ENCODE measurements around the gene KDM2B.
"Not testable (repeated sequence)": the region's sequence is repeated elsewhere in the genome, so short reads cannot be mapped to it uniquely, and the experiment has no call there.

The KDM2B gene

DNA sequence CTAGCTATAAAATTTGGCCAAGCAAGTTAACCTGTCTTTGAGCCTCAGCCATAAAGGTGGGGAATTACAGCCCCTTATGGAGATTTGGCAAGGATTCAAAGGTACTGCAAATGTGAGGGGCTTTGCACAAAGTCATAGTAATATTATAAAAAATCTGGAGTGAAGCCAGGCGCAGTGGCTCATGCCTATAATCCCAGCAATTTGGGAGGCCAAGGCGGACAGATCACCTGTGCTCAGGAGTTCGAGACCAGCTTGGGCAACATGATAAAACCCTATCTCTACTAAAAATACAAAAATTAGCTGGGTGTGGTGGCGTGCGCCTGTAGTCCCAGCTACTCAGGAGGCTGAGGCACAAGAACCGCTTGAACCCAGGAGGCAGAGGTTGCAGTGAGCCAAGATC, 4.1 kb upstream of the KDM2B start:
- DNase-seq (ENCODE audit: low read depth in 3 of 3), result not testable (repeated sequence)

DNA sequence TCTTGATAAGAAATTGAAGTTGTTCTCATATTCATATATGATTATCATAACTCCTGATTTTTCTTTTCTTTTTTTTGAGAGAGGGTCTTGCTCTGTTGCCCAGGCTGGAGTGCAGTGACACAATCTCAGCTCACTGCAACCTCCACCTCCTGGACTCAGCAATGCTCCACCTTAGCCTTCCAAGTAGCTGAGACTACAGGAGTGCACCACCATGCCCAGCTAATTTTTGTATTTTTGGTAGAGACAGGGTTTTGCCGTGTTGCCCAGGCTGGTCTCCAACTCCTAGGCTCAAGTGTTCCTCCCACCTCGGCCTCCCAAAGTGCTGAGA, 2.5 kb upstream of the KDM2B start:
- not testable (repeated sequence) for DNase-seq (ENCODE audit: low read depth in 3 of 3)

DNA sequence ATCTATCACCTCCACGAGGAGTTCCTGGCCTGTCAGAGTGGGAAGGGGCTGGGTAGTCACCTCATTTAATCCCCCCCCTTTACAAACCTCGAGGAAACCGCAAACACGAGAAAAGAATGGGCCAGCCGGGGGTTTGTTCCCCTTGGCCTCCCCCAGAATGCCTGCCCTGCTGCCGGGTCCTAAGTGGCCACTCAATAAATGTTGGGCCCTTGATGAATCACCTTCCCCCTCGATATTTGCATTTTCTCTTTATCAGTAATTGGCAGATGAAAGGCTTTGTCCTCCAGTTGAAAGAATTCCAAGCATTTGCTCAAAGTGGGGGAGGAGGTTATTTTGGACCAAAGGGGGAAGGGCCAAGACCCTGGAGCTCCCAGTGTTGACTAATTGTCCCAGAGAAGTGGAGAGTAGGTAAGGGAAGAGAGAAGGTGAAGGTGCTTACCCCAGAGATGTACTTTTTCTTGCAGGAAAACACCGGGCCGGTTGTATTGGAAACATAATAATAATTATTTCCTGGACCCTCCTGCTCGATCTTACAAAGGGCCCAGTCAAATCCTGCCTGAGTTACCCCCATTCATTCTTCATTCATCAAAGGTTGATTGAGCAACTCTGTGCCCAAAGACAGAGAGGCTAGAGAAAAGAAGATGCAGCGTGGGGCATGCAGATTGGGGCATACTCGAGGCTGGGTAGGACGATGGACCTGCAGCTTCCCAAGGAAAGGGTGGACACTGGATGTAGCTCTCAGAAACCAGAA, 1.9 kb upstream of the KDM2B start:
- no peak for DNase-seq (ENCODE audit: low read depth in 3 of 3)

DNA sequence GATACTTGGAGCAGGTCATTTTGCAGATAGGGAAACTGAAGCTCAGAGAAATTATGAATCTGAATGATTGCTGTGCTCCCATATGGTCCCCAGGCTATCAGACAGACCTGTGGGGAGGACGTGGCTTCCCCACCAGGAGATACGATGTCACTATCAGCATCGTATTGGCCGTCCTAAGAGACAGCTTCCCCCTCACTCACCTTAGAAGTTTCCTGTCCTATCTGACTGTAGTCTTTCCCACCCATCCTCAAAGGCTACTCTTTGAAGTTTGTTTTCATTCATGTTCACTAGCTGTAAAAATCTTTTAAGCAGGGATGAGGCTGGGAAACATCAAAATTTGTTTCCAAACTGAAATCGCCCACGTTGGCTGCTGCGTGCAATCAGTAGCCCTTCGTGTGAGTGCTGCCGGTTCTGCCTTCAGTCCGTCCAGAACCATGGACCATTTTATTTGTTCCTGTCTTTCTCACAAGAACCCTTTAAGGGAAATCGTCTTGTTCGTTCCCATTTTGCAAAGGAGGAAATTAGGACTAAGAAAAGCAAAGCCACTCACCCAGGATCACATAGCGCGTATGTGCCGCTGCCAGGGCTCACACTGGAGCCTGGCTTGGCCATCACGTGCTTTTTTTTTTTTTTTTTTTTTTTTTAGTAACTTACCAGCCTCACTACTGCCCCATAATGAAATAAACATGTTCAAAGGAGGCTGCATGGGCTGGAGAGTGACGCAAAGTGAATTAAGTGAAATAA, 1.0 kb upstream of the KDM2B start:
- no peak for DNase-seq (ENCODE audit: low read depth in 3 of 3)

DNA sequence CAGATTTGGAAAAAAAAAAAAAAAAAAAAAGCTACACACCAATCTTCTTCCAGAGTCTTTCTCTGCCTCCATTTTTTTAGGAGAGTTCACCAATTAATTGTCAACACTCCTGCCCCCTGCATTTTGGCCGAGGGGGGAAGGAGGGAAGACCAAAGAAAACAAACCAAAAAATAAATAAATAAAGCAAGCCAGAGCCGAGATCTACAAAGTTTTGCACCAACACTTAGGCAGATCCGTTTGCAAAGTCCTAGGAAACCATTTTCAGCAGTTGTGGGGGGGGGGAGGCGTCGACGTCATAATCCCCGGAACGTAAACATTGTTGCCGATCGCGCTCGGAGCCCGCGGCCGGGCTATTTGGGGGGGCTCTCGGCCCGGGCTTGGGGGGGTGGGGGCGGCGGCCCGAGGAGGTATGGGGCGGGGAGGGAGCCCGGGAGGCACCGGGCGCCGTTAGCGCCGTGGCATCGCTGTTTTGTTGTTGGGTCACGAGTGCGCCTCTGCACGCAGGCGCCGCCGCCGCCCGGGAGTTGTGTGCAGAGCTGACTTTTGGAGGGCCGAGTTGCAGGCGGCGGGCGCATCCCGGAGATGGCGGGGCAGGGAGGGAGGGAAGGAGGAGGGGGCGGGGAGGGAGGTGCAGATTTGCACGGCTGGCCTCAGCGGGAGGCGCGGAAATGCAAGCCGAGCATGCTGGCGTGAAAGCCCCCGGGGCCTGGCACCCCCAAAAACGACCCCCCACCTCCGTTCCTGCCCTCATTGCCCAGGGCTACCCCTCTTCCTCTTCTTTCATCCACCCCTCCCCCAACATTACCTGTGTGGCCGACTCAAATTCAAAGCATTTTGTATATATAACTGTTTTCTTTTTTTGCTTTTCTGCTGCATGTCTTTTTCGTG, 598 bp downstream of the KDM2B start:
- DNase-seq (ENCODE audit: low read depth in 3 of 3), result peak; percentile 37 to 65 (median 40)

DNA sequence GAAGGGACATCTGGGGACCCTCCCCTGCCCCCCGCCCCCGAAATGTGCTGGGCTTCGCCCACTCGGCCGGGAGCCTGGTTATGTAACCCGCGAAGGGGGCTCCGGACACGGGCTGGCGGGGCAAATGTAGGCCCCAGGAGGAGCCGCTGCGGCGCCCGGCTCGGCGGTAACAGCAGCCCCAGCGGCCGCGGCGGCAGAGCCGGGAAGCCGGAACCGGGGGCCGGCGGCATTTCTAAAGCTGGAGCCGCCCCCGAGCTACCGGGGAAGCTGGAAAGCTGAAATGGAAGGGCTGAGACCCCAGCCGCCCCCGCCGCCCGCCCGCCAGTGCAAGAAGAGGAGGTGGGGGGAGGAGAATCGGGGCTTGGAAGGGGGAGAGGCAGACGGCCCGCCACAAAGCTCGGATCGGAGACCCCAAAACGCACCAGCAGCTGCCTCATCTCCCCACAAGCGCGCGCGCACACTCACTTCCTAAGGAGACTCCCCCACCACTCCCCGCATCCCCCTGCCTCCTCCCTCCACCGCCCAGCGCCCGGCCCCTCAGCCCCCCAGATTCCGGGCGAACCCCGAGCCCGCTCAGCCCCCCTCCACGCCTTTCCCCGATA, 1.5 kb downstream of the KDM2B start:
- peak in 1 of 3 donors; percentile 24 for DNase-seq (ENCODE audit: low read depth in 3 of 3)

DNA sequence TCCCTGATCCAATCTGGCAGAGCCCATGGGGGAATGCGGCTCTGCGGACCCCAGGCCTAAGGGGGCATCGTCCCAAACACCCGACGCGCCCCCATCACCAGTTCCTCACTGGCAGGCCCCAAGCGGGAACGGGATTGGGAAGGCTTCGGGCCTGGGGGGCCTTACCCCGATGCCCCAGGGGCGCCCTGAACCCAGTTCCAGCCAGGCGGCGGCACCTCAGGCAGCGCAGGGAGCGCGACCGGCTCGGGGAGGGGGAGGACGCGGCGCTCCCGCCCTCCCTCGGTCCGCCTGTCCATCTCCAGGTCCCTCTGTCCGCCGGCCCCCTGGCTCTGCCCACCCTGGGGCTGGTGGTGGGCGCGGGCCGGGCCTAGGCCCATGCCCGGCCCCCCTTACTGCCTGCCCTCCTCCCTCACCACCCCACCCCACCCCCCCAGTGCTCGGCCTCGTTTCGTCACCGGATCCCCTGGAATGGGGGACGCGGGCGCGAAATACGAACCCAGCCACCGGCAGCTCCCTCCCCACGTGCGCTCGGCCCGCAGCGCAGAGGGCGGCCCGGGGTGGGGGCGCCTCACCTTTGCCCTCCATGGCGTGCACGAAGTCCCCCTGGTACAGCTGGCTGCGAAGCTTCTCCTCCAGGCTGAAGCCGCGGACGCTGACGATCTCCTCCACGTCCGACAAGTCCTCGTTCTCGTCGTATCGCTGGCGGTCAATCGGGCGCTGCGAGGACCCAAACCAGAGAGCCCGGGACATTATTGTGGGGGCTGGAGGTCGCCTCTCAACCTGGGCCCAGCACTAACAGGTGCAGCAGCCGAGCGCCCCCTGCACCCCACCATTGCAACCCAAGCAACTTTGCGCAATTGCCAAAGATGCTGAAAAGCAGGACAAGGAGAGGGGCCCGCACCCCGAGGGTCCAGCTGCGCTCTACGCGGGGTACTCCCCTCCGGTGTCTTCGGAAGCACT, 2.3 kb downstream of the KDM2B start:
- DNase-seq (ENCODE audit: low read depth in 3 of 3), result no peak

DNA sequence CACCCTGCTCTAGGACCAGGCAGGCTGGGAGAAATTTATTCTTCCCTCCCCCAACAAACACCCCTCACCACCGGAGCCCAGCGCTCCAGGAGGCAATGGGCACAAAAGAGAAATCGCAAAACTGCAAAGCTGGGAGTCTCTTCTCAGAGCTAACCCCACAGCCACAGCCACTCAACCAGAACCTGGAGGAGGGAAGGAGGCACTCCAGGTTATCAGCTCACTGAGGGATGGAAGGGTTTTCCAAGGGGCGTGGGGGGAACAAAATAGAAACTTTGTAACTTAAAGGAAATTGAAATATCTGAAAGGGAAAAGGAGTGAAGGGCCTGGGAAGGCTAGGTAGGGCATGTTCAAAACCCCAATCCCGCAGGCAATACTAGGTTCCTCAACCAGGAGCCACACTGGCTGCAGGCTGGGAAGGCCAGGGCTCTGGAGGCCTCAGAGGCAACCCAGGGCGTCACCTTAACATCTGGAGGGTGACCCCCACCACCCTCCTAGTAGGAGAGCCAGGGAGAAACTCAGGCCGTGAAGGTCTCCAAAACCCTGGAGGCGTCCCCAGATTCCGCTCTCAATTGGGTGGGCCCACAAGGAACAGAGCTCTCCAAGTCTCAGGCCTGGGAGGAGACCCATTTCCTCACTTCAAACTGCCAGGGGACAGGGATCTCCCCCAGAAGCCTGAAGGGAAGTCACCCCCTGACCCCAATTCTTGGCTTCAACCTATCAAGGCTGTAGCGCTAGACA, 3.2 kb downstream of the KDM2B start:
- no peak for DNase-seq (ENCODE audit: low read depth in 3 of 3)

DNA sequence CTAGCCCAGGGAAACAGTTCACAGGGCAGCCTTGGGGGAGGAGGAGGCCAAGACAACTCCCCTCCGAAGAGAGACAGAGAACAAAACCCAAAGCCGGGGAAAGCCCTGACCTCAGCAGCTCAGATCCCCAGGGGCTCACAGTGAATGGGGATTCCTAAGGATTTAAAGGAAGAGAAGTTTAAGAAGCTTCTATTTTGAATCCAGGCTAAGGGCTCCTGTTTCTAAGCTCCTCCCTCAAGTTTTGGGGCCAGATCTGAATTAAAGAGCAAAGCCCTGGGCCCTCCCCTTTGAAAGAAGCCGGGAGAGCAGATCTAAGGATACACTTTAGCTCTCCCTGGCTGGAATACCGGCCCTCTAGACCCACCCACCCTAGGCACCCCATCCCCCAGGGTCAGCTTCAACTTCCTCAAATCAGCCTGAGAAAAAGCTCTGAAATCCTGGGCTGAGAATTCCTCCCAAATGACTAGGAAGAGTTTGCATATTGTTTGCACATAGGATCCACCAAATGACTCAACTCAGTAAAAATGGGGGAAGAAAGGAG, 3.9 kb downstream of the KDM2B start:
- no peak for DNase-seq (ENCODE audit: low read depth in 3 of 3)

DNA sequence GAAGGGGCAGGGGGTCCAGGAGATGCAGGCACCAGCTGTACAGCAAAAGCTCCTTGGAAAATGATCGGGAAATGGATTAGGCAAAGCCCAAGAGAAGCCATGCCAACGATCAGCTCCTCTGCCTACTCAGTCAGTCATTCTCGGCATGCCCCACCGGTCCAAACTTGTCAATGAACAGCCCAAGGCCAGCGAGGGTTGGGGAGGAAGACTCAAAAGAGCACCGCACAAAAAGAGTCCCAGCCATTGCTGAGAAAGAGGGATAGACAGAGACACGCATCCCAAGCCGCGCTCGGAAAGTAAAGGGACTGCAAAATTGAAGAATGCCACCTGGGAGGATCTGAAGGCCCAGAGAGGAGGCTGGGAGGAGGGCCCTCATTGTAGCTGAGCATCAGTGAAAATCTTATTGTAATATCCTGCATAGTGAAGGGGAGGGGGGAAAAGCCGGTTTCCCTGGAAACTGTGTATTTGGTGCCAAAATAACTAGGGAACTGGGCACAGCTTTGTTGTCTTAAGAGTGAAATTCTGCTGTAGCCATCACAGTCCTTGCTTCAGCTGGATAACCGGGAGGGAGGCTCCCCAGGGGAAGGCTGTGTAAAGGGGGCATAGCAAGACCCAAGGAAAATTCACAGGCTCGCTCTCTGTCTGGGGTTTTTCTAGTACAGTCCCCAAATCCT, 4.7 kb downstream of the KDM2B start:
- DNase-seq (ENCODE audit: low read depth in 3 of 3), result no peak

DNA sequence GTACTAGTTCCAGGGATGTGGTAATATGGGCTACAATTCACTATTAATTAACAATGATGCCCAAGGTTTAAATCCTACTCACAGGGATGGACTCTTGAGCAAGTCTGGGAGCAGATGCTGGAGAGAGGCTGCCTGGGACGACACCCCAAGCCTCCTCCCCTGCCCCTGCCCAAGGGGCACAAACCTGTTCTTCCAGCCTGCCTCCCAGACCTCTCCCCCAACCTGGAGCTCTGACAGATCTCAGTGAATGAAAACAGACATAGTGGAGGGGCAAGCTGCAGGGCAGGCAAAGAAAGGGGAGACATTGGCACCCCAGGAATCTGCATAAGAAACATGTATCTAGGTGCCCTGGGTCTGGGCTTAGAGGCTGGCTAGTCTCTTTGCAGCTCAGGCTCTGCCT, 5.8 kb downstream of the KDM2B start:
- no peak for DNase-seq (ENCODE audit: low read depth in 3 of 3)

DNA sequence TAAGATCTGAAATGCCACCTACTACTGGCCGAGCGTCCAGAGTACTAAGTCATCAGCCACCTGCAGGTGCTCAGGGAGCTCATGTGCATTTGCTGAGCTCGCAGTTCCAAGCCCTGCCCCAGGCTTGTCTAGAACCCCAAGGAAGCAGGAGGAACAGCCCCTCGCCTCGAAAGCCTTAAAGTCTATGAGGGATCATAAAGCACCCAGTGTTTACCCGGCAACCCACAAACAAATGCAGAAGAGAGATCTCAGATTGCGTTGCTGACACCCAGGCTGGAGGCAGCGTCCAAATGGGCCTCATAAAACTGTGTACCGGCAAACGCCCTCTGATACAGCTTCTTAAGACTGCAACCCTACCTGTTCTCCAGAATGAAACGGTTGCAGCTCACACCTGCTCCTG, 6.8 kb downstream of the KDM2B start:
- DNase-seq (ENCODE audit: low read depth in 3 of 3), result no peak

DNA sequence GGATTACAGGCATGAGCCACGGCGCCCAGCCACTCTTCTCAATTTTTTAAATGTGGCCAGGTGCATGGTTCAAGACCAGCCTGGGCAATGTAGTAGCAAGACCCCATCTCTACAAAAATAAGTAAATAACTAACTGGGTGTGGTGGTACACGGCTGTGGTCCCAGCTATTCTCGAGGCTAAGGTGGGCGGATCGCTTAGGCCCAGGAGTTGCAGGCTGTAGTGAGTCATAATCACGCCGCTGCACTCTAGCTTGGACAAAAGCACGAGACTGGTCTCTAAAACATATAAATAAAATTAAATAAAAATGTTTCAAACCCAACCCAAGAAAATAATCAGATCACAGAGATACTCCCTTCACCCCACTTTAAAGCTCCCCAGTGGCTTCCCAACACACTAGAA, 8.9 kb downstream of the KDM2B start:
- no peak for DNase-seq (ENCODE audit: low read depth in 3 of 3)

DNA sequence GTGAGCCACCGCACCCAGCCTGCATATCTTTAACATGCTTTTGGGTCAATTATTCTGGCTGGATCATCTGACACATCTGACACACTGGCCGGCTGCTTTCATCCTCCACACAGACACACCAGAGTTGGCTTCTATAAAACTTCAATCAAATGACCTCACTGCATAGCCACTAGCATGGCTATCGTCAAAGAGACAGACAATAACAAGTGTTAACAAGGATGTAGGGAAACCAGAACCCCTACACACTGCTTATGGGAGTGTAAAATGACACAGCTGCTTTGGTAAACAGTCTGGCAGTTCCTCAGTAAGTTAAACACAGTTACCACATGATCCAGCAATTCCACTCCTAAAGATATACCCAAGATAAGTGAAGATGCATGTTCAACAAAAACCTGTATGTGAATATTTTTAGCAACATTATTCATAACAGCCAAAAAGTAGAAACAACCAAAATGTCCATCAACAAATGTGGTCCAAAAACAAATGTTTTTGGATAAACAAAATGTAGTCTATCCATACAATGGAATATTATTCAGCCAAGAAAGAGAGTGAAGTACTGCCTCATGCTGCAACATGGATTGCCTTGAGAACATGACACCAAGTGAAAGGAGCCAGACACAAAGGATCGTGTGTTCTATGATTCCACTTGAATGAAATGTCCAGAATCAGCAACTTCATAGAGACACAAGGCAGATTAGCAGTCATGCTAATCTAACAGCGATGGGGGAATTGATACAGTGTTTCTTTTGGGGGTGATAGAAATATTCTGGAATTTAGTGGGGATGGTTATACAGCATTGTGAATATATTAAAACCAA, 10.1 kb downstream of the KDM2B start:
- no peak for DNase-seq (ENCODE audit: low read depth in 3 of 3)

DNA sequence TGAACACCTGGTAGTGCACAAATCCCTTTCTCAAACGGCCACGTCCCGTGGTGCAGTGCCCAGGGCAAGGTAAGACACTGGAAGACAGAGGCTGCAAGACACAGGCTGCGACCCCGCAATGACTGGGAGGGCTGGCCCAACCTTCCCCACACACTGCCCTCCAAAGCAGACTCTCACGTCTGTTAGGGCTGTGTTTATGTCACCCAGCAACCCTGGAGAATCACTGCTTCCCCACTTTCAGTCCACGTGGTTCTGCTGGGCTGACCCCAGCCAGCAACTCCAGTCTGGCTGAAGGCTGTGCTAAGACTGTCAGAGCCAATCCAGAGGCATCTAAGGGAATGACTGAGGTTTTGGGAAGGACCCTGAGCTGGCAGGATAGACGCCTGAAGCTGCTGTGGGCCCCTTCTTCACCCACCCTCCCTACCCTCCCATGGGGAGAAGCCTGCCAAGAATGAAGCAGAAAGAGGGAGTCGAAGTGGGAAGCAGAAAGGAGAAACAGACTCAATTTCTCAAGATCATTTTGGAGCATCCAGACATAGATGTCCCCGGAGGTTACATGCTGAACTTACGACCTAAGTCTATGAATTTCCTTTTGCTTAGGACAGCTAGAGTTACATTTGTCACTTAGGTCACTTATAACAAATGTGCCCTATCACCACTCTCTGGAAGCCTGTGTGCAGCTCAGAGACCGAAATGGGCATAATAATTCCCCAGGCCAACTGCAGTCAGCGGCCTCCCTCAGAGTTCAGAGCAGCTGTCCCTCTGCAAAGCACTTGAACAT, 11.7 kb downstream of the KDM2B start:
- no peak for DNase-seq (ENCODE audit: low read depth in 3 of 3)

DNA sequence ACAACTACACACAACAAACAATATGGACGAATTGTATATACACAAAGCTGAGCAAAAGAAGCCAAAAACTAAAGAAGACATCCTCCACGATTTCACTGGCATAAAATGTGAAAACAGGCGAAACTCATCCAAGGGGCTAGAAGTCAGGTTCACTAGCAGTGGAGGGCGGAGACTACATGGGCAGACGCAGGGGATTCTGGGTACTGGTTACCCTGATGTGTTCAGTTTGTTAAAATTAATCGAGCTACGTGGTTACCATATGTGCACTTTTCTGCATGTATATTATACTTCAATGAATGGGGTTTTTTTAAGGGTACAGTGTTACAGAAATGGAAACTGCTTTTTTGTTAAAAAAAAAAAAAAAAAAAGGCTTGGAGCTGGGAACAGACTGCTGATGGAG, 12.3 kb downstream of the KDM2B start:
- DNase-seq (ENCODE audit: low read depth in 3 of 3), result no peak

DNA sequence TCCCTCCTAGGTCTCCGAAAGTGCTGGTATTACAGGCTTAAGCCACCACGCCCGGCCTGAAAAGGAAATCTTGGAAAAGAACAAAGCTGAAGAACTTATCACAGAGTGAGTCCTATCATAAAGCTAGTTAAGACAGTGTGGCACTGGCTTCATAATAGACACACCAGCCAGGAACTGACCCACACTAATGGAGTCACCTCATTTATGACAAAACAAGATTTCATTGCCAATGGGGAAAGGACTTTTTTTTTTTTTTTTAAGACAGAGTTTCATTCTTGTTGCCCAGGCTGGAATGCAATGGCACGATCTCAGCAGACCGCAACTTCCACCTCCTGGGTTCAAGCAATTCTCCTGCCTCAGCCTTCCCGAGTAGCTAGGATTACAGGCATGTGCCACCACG, 15.7 kb downstream of the KDM2B start:
- no peak for DNase-seq (ENCODE audit: low read depth in 3 of 3)

DNA sequence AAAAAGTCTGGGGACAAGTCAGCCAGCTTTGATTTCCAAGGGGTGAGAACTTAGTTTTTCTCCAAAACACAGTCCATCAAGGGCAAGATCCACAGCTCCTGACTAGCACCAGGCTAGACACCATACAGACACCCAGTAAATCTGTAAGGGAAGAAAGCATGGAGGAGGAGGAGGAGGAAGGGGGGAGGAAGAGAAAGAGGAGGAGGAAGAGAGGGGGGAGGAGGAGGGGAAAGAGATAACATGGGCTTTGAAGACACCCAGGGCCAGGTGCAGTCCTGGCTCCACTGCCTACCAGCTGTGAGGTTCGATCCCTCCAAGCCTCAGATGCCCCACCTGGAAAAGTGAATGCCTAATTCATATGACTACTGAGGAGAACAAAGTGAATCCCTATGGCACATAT, 18.3 kb downstream of the KDM2B start:
- DNase-seq (ENCODE audit: low read depth in 3 of 3), result no peak

Measured in stimulated activated CD4-positive, alpha-beta T cell treated with anti-CD3 and anti-CD28 coated beads, TNF-alpha, amount 100 ng/mL, for 48 hours (primary cell).